Activated naive CD4-positive, alpha-beta T cell treated with anti-CD3 and anti-CD28 coated beads, Interleukin-2, amount 50 U/mL, for 16 hours (primary cell): Measurements from ENCODE around the gene TRMT44.
"Not testable (repeated sequence)": the region's sequence is repeated elsewhere in the genome, so short reads cannot be mapped to it uniquely, and the experiment has no call there.

Experiments
- DNase-seq: peaks from one replicate; pipeline ENCODE4 v3.0.0-alpha.2; 2020

The TRMT44 gene

GRCh38 chr4:8440492-8441311 lies at the start of gene TRMT44, which contains the start of gene ACOX3:
Gene TRMT44 (plus strand): TSS chr4:8440777. CDS start chr4:8440823, 46 bp downstream.
Gene ACOX3 (minus strand): TSS chr4:8440723. CDS start chr4:8416521, 24,202 bp downstream.
- peak; percentile 92 for DNase-seq

- DNase-seq: no peak
Observed at GRCh38 chr4:8391071-8391470, 49.5 kb upstream of the TRMT44 start.

GRCh38 chr4:8391972-8392371 lies 48.6 kb upstream of the TRMT44 start:
- no peak for DNase-seq

GRCh38 chr4:8392591-8393190 lies 47.9 kb upstream of the TRMT44 start:
- no peak for DNase-seq

- no peak for DNase-seq
Observed at GRCh38 chr4:8393593-8394038, 47.0 kb upstream of the TRMT44 start.

GRCh38 chr4:8394061-8394519 lies 46.5 kb upstream of the TRMT44 start:
- DNase-seq: no peak

GRCh38 chr4:8394806-8395205 lies 45.8 kb upstream of the TRMT44 start:
- no peak for DNase-seq

- DNase-seq: no peak
Observed at GRCh38 chr4:8395504-8396296, 44.9 kb upstream of the TRMT44 start.

GRCh38 chr4:8396762-8397406 lies 43.7 kb upstream of the TRMT44 start:
- no peak for DNase-seq

- DNase-seq: no peak
Observed at GRCh38 chr4:8398347-8398746, 42.2 kb upstream of the TRMT44 start.

- DNase-seq: no peak
Observed at GRCh38 chr4:8399298-8399697, 41.3 kb upstream of the TRMT44 start.

GRCh38 chr4:8400632-8401325 lies 39.8 kb upstream of the TRMT44 start:
- DNase-seq: no peak

- DNase-seq: no peak
Observed at GRCh38 chr4:8401665-8402064, 38.9 kb upstream of the TRMT44 start.

- no peak for DNase-seq
Observed at GRCh38 chr4:8402181-8402597, 38.4 kb upstream of the TRMT44 start.

- no peak for DNase-seq
Observed at GRCh38 chr4:8402640-8403039, 37.9 kb upstream of the TRMT44 start.

- peak; percentile 50 for DNase-seq
Observed at GRCh38 chr4:8403173-8403753, 37.3 kb upstream of the TRMT44 start.

- no peak for DNase-seq
Observed at GRCh38 chr4:8403976-8404375, 36.6 kb upstream of the TRMT44 start.

- no peak for DNase-seq
Observed at GRCh38 chr4:8404791-8405515, 35.6 kb upstream of the TRMT44 start.

- DNase-seq: no peak
Observed at GRCh38 chr4:8405516-8405875, 35.1 kb upstream of the TRMT44 start.

GRCh38 chr4:8406887-8407286 lies 33.7 kb upstream of the TRMT44 start:
- not testable (repeated sequence) for DNase-seq

GRCh38 chr4:8407316-8407715 lies 33.3 kb upstream of the TRMT44 start:
- DNase-seq: no peak
